K562 (cell line): Measurements from ENCODE around the gene IGSF3. TPM values are rescaled to one million over a fixed set of nuclear protein-coding genes. Genes with fewer than 3 reads are reported as not detected.
"Not testable (repeated sequence)": the region's sequence is repeated elsewhere in the genome, so short reads cannot be mapped to it uniquely, and the experiment has no call there.

Source experiments
- ATAC-seq: fragments of 200-7000 bp; cut with Tn5 transposase; 3 replicates; pipeline ENCODE4 v1.9.1; 2020; ENCODE audit warnings: moderate library complexity
- BruUV-seq: library from RNA; stranded (reverse); fragments of 400-500 nt; replicated peaks from 2 replicates; lab custom pipeline; 2021; lab: Mats Ljungman, UMichigan
- CTCF ChIA-PET: fragments of 300-600 bp; formaldehyde crosslinking; extraction: SDS; loops from one replicate; lab custom pipeline; 2021; ENCODE audit warnings: low intra/inter-chr PET ratio; lab: Yijun Ruan, JAX
- POLR2A ChIA-PET: fragments of 300-600, 350-650 bp; sonication (Branson Sonifier 250); formaldehyde crosslinking; extraction: SDS; loops from one replicate; lab custom pipeline; 2021; ENCODE audit warnings: antibody characterized with exemption, inconsistent platforms; lab: Yijun Ruan, JAX
- DNase-seq, 4 experiments: peaks; one replicate each; pipeline versions ENCODE4 v3.0.0 to v3.0.0-alpha.2; 2011 to 2018; ENCODE audit warnings: low spot score in 3 of 4, mixed read lengths in 3 of 4; ENCODE audit errors: extremely low read depth in 1 of 4
- FAIRE-seq: peaks from 2 replicates; lab custom pipeline; 2011; peaks lifted over from hg19 to GRCh38; lab: Jason Lieb, UNC
- H2AFZ ChIP-seq: 2 replicates; pipeline ENCODE4 v1.6.0; 2011; ENCODE audit warnings: low read depth, low read length, control low read depth, inconsistent platforms
- H3K27ac ChIP-seq: fragments of 200-600 bp; 3 replicates; pipeline ENCODE4 v1.8.0; 2011; ENCODE audit warnings: low read depth, mild to moderate bottlenecking, control low read depth, inconsistent platforms, low read length, moderate library complexity, mixed read lengths; ENCODE audit errors: extremely low read depth
- H3K27me3 ChIP-seq, 2 experiments: fragments of 300-600 bp in 1 of 2; 2 replicates in 1 of 2; 3 replicates in 1 of 2; pipeline versions ENCODE4 v1.6.0 to v1.8.0; 2011; ENCODE audit warnings: inconsistent platforms in 2 of 2, low read length in 2 of 2, mild to moderate bottlenecking in 1 of 2, mixed read lengths in 1 of 2, moderate library complexity in 1 of 2; ENCODE audit not compliant: control insufficient read depth in 2 of 2, insufficient read depth in 2 of 2
- H3K36me3 ChIP-seq: fragments of 300-600 bp; 3 replicates; pipeline ENCODE4 v1.8.0; 2011; ENCODE audit warnings: mild to moderate bottlenecking, low read length, inconsistent platforms; ENCODE audit not compliant: control insufficient read depth, insufficient read depth
- H3K4me1 ChIP-seq, 2 experiments: fragments of 200-600 bp in 1 of 2; replicated peaks in 1 of 2; 2 replicates in 1 of 2; 3 replicates in 1 of 2; pipeline versions ENCODE4 v1.5.1 to v1.8.0; 2011; ENCODE audit warnings: inconsistent platforms in 2 of 2, low read length in 2 of 2, mild to moderate bottlenecking in 1 of 2, mixed read lengths in 1 of 2, moderate library complexity in 1 of 2; ENCODE audit not compliant: control insufficient read depth in 2 of 2, insufficient read depth in 2 of 2
- H3K4me2 ChIP-seq: 2 replicates; pipeline ENCODE4 v1.6.1; 2011; ENCODE audit warnings: low read length, control low read depth, inconsistent platforms, mixed read lengths; ENCODE audit not compliant: insufficient read depth
- H3K4me3 ChIP-seq: fragments of 200-600 bp; sonication (generic), shearing (Covaris generic); 2 replicates; pipeline ENCODE4 v1.5.1; 2016; ENCODE audit warnings: control low read depth, inconsistent platforms
- H3K79me2 ChIP-seq: fragments of 200-600 bp; 3 replicates; pipeline ENCODE4 v1.8.0; 2011; ENCODE audit warnings: low read length, inconsistent platforms; ENCODE audit not compliant: control insufficient read depth, insufficient read depth
- H3K9ac ChIP-seq, 2 experiments: 2 replicates each; pipeline versions ENCODE4 v1.6.0 to v1.6.1; 2011; ENCODE audit warnings: low read depth in 2 of 2, low read length in 2 of 2, control low read depth in 1 of 2, inconsistent platforms in 1 of 2, mild to moderate bottlenecking in 1 of 2, mixed read lengths in 1 of 2; ENCODE audit not compliant: insufficient read depth in 1 of 2
- H3K9me1 ChIP-seq: one replicate; pipeline ENCODE4 v1.6.0; 2011; ENCODE audit warnings: inconsistent platforms, mild to moderate bottlenecking, low read length, moderate library complexity; ENCODE audit not compliant: control insufficient read depth, insufficient read depth
- H3K9me3 ChIP-seq: replicated peaks from 2 replicates; pipeline ENCODE4 v1.5.1; 2011; ENCODE audit warnings: low read depth, low read length, inconsistent platforms; ENCODE audit not compliant: control insufficient read depth, insufficient read depth
- H4K20me1 ChIP-seq: replicated peaks from 2 replicates; pipeline ENCODE4 v1.6.1; 2011; ENCODE audit warnings: low read length, inconsistent platforms, mixed read lengths; ENCODE audit not compliant: control insufficient read depth, insufficient read depth
- ARID1B ChIP-seq: fragments of 450-650 bp; IDR thresholded peaks from 2 replicates; pipeline ENCODE4 v1.6.1; 2016; ENCODE audit warnings: antibody characterized with exemption, mild to moderate bottlenecking, inconsistent platforms
- CBFA2T2 ChIP-seq: fragments of 450-650 bp; conservative IDR thresholded peaks from 2 replicates; pipeline ENCODE4 v1.6.1; 2017; ENCODE audit warnings: mild to moderate bottlenecking
- CBFA2T3 ChIP-seq: fragments of 450-650 bp; IDR thresholded peaks from 2 replicates; pipeline ENCODE4 v1.6.1; 2017
- L3MBTL2 ChIP-seq: fragments of 450-650 bp; IDR thresholded peaks from 2 replicates; pipeline ENCODE4 v1.6.1; 2016; ENCODE audit warnings: mild to moderate bottlenecking, moderate library complexity
- MAZ ChIP-seq, 2 experiments: fragments of 450-650 bp in 1 of 2; sonication (generic) in 1 of 2; formaldehyde crosslinking; IDR thresholded peaks in 1 of 2; conservative IDR thresholded peaks in 1 of 2; 2 replicates each; pipeline versions ENCODE4 v1.4.0 to v1.5.0; 2020; ENCODE audit warnings: mild to moderate bottlenecking in 1 of 2, missing genetic modification reagents in 1 of 2
- MEIS2 ChIP-seq: fragments of 450-650 bp; IDR thresholded peaks from 2 replicates; pipeline ENCODE4 v1.6.1; 2014; ENCODE audit warnings: mild to moderate bottlenecking; ENCODE audit not compliant: partially characterized antibody
- NR2C1 ChIP-seq, 2 experiments: fragments of 450-650 bp; IDR thresholded peaks; 2 replicates each; pipeline ENCODE4 v1.6.1; 2017; ENCODE audit warnings: mild to moderate bottlenecking in 2 of 2, antibody characterized with exemption in 1 of 2, inconsistent platforms in 1 of 2, missing compliant biosample characterization in 1 of 2, missing genetic modification characterization in 1 of 2
- RNF2 ChIP-seq: sonication (generic); IDR thresholded peaks from 2 replicates; pipeline ENCODE4 v1.6.1; 2016
- SMARCA4 ChIP-seq: fragments of 450-650 bp; IDR thresholded peaks from 2 replicates; pipeline ENCODE4 v1.6.1; 2016
- ZNF263 ChIP-seq: sonication (generic); formaldehyde crosslinking; IDR thresholded peaks from 2 replicates; pipeline ENCODE4 v1.8.0; 2022; ENCODE audit warnings: mild to moderate bottlenecking, missing genetic modification reagents, borderline replicate concordance
- ZNF316 ChIP-seq: fragments of 450-650 bp; IDR thresholded peaks from 2 replicates; pipeline ENCODE4 v1.6.1; 2016
- WGBS: fragments of 100-300 bp; shearing (Covaris generic); methylation state at CpG from one replicate; pipeline ENCODE4 v1.1.6; 2016; ENCODE audit warnings: low coverage, mixed read lengths; ENCODE audit not compliant: insufficient coverage; ENCODE audit errors: missing lambda C conversion rate; 5-methylcytosine and 5-hydroxymethylcytosine counted together
- in situ Hi-C: fragments of 300-500 bp; cut with MboI; formaldehyde crosslinking; loops from 4 replicates; pipeline ENCODE4 v1.15.0; 2018; ENCODE audit warnings: inconsistent platforms, mixed read lengths
- intact Hi-C: fragments of 100-400 bp; cut with micrococcal nuclease; formaldehyde crosslinking; loops from 2 replicates; pipeline ENCODE4 v1.14.2; 2022
- polyA plus RNA-seq, 8 experiments: library from polyadenylated mRNA; depleted of rRNA in 4 of 8; stranded (reverse) in 5 of 8; unstranded in 3 of 8; fragments of >200 nt; fragmentation: Nextera tagmentation in 2 of 8; fragmentation: Illumina TruSeq in 1 of 8; extraction: Ambion mirVana in 2 of 8; extraction: Trizol in 1 of 8; gene quantifications; 2 replicates each; pipeline versions ENCODE4 v1.2.1 to v1.2.3, GENCODE V29; 2011 to 2014; ENCODE audit warnings: inconsistent platforms in 1 of 8, missing spikeins in 1 of 8
- total RNA-seq, 7 experiments: library from RNA; depleted of rRNA in 6 of 7; stranded (reverse); fragments of >200 nt in 6 of 7; fragmentation: Illumina TruSeq in 2 of 7; extraction: Trizol in 2 of 7; gene quantifications; 2 replicates each; pipeline versions ENCODE4 v1.2.1 to v1.2.3, GENCODE V29; 2011 to 2021; ENCODE audit warnings: low replicate concordance in 1 of 7
- TF ChIP-seq, protein P1 (sequence below): fragments of 200-800 bp; sonication (Bioruptor generic); IDR thresholded peaks from 2 replicates; pipeline ENCODE4 v1.6.1; 2017; ENCODE audit warnings: missing genetic modification characterization, missing compliant biosample characterization
- TF ChIP-seq, protein P2 (sequence below): sonication (generic); IDR thresholded peaks from 2 replicates; pipeline ENCODE4 v1.6.1; 2016
- TF ChIP-seq, protein P3 (sequence below), 2 experiments: IDR thresholded peaks in 1 of 2; conservative IDR thresholded peaks in 1 of 2; 2 replicates each; pipeline ENCODE4 v1.6.1; 2016; ENCODE audit warnings: low read depth in 2 of 2, mild to moderate bottlenecking in 1 of 2, missing compliant biosample characterization in 1 of 2, missing genetic modification characterization in 1 of 2, moderate library complexity in 1 of 2

The IGSF3 gene
- total and polyA plus RNA-seq, 9 of the 15 experiments (the other 6 are each of a cell fraction or from before 2014, with no cell fraction given): 1.1 to 15.0 (median 8.3) TPM

DNA sequence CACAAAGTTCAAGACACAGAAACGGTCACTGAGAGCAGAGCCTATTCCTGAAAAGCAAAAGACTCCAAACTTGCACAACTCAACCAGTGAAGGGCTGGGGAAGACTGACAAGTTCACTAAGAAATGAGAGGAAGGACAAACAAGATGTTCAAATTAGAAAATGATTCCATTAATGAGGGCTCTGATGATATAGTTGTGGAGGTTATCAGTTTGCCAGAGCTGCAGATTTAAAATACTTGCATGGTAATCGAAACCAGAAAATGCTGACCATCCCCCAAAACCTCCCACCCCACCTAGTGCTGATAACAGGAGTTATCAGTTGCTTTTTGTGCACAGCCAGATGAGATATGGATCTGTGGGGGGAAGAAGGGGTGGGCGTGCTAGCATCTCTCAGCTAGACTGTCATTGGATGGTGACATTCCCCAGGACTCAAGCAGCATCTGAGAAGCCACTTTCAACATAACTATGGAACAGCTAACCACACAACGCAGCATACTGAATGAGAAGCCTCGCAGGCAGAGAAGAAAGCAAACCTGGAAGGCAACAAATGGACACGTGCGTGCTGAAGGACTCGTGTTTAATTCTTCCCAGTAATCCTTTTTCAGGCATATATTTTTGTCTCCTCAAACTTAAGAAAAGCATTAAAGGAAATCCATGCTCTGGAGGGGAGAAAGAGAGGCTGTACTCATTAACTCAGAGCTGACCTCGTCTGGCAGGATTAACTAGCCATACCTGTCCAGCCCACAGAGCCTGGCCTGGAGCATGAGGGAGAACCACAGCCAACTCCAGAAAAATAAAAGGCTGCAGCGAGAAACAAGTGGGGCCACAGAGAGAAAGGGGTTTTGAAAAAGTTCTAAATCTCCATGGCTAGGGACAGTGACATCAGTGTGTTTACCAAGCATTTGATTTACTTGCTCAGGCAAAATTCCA, 35.3 kb downstream of the IGSF3 start:
- FAIRE-seq; H3K4me2 ChIP-seq; ATAC-seq; BruUV-seq; H3K27ac ChIP-seq; H3K9me3 ChIP-seq; in situ Hi-C loops; POLR2A ChIA-PET; H4K20me1 ChIP-seq; H3K36me3 ChIP-seq; H3K9me1 ChIP-seq; H3K79me2 ChIP-seq; DNase-seq; H3K27me3 ChIP-seq; H2AFZ ChIP-seq; H3K4me3 ChIP-seq; TF ChIP-seq NR2C1 (tag; IDR thresholded peaks at IDR 0.05): not testable (repeated sequence)
- 11% methylated on average over 9 of the region's 10 CpGs for WGBS
- 0 out of 2 replicates have a peak, but pooled peaks have one; percentile 19 for TF ChIP-seq CBFA2T2
- TF ChIP-seq, protein P1, sequence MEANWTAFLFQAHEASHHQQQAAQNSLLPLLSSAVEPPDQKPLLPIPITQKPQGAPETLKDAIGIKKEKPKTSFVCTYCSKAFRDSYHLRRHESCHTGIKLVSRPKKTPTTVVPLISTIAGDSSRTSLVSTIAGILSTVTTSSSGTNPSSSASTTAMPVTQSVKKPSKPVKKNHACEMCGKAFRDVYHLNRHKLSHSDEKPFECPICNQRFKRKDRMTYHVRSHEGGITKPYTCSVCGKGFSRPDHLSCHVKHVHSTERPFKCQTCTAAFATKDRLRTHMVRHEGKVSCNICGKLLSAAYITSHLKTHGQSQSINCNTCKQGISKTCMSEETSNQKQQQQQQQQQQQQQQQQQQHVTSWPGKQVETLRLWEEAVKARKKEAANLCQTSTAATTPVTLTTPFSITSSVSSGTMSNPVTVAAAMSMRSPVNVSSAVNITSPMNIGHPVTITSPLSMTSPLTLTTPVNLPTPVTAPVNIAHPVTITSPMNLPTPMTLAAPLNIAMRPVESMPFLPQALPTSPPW: peak; percentile 64; the same call in 1 of the 2 replicates
- TF ChIP-seq RNF2: 0 out of 2 replicates have a peak, but pooled peaks have one; percentile 20
- TF ChIP-seq ARID1B: peak; percentile 34
- peak; percentile 32 for TF ChIP-seq MEIS2
- TF ChIP-seq, protein P2, sequence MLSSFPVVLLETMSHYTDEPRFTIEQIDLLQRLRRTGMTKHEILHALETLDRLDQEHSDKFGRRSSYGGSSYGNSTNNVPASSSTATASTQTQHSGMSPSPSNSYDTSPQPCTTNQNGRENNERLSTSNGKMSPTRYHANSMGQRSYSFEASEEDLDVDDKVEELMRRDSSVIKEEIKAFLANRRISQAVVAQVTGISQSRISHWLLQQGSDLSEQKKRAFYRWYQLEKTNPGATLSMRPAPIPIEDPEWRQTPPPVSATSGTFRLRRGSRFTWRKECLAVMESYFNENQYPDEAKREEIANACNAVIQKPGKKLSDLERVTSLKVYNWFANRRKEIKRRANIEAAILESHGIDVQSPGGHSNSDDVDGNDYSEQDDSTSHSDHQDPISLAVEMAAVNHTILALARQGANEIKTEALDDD: peak; percentile 77
- 0 out of 2 replicates have a peak, but pooled peaks have one; percentile 0 for TF ChIP-seq NR2C1 (IDR thresholded peaks at IDR 0.05)
- 0 out of 2 replicates have a peak, but pooled peaks have one; percentile 15 for TF ChIP-seq SMARCA4
- 0 out of 4 replicates have a peak, but pooled peaks of 1 of the 2 experiments have one; percentile 25 for TF ChIP-seq MAZ (CRISPR knock-in tag; conservative IDR thresholded peaks at IDR 0.05 in 1 of 2, IDR thresholded peaks at IDR 0.05 in 1 of 2)
- TF ChIP-seq, protein P3, sequence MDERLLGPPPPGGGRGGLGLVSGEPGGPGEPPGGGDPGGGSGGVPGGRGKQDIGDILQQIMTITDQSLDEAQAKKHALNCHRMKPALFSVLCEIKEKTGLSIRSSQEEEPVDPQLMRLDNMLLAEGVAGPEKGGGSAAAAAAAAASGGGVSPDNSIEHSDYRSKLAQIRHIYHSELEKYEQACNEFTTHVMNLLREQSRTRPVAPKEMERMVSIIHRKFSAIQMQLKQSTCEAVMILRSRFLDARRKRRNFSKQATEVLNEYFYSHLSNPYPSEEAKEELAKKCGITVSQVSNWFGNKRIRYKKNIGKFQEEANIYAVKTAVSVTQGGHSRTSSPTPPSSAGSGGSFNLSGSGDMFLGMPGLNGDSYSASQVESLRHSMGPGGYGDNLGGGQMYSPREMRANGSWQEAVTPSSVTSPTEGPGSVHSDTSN (CRISPR knock-in tag; IDR thresholded peaks at IDR 0.05; ENCODE audit: low read depth): not testable (repeated sequence)
- TF ChIP-seq, protein P3 (tag; conservative IDR thresholded peaks at IDR 0.05; ENCODE audit: low read depth): peak; percentile 30; the same call in 1 of the 2 replicates
- 0 out of 2 replicates have a peak, but pooled peaks have one; percentile 8 for TF ChIP-seq ZNF316
- TF ChIP-seq CBFA2T3: peak; percentile 55
- TF ChIP-seq L3MBTL2: peak; percentile 41; the same call in 1 of the 2 replicates
- TF ChIP-seq ZNF263 (CRISPR knock-in tag): 0 out of 2 replicates have a peak, but pooled peaks have one; percentile 20
- peak overlapping the region in 1 of 2 experiments; percentile 54; a peak in 1 of 4 replicates for H3K9ac ChIP-seq
- intact Hi-C loops: loop anchor here (5.0 kb wide), 1 partner anchor 35 kb away; the partner anchor contains the start of gene IGSF3
- CTCF ChIA-PET: interaction anchor here (0.6 kb wide), 1 partner anchor 99 kb away, joined by 4 read pairs; no protein-coding TSS in a partner anchor
- peaks cover 14 to 42% of the 10 kb centered on the region in 2 experiments; a peak in 4 of 5 replicates for H3K4me1 ChIP-seq
